ENCODE results near the gene SETD1A.

DNA sequence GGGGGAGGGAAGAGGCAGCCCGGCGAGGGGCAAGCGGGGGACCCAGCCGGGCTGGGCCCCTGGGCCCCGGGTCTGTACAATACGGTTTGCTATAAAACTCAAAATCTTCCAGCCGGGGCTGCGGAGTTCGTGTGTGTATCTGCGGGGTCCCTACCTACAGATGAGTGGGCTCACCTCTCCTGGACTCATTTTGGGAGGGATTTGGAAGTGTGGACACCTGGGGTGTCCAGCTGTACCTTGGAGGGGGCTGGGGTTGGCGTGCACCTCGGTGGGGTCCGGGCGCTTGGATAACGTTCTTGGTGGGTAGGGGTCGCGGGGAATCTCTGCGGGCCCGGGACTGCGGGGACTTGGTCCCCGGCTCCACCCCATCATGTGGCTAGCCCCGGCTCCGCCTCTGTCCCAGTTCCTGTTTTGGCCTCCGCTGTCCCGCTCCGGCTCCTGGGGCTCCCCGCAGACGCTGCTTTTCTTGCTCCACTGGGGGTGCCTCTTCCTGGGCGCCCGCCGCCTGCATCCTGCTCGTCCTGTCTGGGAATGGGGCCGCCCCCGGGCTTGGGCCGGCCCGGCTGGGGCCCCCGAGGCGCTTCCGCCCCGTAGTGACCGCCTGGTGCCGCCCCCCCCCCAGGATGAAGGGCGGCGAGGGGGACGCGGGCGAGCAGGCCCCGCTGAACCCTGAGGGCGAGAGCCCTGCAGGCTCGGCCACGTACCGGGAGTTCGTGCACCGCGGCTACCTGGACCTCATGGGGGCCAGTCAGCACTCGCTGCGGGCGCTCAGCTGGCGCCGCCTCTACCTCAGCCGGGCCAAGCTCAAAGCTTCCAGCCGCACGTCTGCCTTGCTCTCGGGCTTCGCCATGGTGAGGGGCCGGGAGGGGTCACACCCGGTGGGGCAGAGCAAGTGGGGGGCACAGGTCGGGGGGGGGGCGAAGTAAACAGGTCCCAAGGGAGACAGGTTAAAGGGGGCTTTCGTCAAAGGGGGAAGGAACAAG lies 8.6 kb upstream of the SETD1A start, which contains the start of gene ORAI3:
- TF ChIP-seq, protein P1, sequence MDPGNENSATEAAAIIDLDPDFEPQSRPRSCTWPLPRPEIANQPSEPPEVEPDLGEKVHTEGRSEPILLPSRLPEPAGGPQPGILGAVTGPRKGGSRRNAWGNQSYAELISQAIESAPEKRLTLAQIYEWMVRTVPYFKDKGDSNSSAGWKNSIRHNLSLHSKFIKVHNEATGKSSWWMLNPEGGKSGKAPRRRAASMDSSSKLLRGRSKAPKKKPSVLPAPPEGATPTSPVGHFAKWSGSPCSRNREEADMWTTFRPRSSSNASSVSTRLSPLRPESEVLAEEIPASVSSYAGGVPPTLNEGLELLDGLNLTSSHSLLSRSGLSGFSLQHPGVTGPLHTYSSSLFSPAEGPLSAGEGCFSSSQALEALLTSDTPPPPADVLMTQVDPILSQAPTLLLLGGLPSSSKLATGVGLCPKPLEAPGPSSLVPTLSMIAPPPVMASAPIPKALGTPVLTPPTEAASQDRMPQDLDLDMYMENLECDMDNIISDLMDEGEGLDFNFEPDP (CRISPR knock-in tag; IDR thresholded peaks at IDR 0.05), result no peak
- TF ChIP-seq RBBP5 (IDR thresholded peaks at IDR 0.05; ENCODE audit: borderline replicate concordance, insufficient read depth, low read length, poor library complexity, severe bottlenecking) (no peak), RFX5 (IDR thresholded peaks at IDR 0.05; ENCODE audit: low read depth, low read length) (no peak), NFXL1 (CRISPR knock-in tag; IDR thresholded peaks at IDR 0.05) (no peak)
- TF ChIP-seq, protein P2, sequence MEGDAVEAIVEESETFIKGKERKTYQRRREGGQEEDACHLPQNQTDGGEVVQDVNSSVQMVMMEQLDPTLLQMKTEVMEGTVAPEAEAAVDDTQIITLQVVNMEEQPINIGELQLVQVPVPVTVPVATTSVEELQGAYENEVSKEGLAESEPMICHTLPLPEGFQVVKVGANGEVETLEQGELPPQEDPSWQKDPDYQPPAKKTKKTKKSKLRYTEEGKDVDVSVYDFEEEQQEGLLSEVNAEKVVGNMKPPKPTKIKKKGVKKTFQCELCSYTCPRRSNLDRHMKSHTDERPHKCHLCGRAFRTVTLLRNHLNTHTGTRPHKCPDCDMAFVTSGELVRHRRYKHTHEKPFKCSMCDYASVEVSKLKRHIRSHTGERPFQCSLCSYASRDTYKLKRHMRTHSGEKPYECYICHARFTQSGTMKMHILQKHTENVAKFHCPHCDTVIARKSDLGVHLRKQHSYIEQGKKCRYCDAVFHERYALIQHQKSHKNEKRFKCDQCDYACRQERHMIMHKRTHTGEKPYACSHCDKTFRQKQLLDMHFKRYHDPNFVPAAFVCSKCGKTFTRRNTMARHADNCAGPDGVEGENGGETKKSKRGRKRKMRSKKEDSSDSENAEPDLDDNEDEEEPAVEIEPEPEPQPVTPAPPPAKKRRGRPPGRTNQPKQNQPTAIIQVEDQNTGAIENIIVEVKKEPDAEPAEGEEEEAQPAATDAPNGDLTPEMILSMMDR (IDR thresholded peaks at IDR 0.05 in 2 of 3, conservative IDR thresholded peaks at IDR 0.05 in 1 of 3; ENCODE audit: insufficient read depth in 2 of 3, low read depth in 1 of 3, low read length in 3 of 3), result no peak
